ENCODE data around the gene HOMEZ.
"Not testable (repeated sequence)": the region's sequence is repeated elsewhere in the genome, so short reads cannot be mapped to it uniquely, and the experiment has no call there.

HOMEZ gene, protein sequence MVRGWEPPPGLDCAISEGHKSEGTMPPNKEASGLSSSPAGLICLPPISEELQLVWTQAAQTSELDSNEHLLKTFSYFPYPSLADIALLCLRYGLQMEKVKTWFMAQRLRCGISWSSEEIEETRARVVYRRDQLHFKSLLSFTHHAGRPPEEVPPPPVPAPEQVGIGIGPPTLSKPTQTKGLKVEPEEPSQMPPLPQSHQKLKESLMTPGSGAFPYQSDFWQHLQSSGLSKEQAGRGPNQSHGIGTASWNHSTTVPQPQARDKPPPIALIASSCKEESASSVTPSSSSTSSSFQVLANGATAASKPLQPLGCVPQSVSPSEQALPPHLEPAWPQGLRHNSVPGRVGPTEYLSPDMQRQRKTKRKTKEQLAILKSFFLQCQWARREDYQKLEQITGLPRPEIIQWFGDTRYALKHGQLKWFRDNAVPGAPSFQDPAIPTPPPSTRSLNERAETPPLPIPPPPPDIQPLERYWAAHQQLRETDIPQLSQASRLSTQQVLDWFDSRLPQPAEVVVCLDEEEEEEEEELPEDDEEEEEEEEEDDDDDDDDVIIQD

DNA sequence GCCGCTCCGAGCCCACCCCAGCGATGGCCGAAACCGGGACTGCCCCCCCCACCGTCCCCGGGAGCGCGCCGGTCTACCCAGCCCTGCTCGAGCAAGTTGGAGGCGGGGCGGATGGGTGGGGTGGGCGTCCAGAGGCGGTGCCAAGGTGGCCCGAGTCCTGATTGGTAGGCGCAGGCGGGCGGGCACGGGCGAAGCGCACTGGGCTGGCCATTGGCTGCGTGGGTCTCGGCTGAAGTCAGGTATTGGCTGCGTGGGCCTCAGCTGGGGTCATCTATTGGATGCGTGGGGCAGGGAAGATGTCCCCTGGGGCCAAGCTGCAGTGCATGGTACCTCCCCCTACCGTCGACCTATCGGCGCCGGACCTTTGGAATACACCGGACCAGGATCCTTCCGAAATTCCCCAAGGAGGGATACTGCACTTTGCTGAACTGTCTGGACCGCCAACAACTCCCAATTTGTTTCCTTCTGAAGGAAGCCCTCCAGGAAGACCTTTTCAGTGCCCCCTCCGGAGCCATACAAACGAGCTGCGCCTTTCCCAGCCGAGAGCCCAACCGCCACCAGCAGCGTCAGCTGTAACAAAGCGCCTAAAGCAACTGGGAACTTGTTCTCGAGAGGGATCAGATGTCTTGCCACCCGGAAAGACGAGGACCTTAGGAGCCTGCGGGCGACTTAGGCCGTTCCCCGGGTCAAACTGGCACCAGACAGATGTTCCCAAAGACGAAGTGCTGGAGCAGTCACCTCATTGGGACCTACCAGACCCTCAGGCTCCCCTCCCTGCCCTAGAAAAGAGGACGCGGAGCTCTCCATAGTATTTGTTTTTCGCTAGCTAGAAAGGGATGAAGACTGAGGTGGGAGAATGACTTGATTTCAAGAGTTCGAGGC, at the start of gene HOMEZ:
HOMEZ (minus strand) TSS at position 113 of the 882 bp plus-strand sequence. CDS start 180 bp downstream, outside the sequence.
- DNase-seq: peak; percentile 91 to 98 (median 94)

DNA sequence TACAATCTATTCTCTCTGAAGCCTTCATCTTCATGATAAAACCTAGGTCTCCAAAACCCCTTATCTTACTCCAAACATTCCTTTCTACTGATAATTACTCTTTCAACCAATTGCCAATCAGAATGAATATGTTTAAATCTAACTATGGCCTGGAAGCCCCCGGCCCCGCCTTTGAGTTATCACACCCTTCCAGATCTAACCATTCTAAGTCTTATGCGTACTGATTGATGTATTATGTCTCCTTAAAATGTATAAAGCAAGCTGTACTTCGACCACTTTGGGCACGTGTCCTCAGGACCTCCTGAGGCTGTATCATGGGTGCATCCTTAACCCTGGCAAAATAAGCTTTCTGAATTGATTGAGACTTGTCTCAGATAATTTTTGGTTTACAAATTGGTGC, 49.7 kb upstream of the HOMEZ start:
- DNase-seq: no peak

DNA sequence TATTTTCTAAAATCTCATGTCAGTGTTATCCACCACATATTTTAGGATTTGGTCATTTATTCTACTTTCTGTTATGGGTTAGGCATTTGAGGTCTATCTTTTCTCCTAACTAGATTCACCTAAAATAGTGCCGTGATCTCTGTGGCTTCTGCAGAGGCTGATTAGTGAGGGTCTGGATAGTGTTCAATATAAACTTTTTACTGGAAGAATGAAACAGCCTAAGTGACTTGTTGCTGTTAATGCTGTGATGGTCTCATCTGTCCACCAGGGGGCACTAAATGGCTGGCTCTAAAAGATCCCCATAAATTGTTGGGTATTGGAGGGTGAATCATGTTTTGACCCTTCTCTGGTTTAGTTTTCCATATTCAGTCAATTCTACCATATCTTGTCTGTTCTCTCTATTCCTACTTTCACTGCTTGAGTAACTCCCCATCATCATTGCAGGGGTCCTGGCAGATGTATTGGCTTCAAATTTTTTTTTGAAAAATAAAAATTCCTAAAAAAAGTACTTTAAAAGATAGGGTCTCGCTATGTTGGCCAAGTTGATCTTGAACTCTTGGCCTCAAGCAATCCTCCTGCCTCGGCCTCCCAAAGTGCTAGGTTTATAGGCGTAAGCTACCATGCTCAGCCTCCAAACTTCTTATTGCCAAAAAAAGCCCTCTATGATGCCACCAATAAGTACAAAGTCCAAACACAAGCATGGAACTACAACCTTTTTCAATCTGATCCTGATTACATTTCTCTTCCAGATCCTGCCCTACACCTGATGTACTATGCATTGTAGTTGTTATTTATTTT, 42.2 kb upstream of the HOMEZ start:
- DNase-seq: peak in 2 of 4 experiments; percentile 9 to 38

DNA sequence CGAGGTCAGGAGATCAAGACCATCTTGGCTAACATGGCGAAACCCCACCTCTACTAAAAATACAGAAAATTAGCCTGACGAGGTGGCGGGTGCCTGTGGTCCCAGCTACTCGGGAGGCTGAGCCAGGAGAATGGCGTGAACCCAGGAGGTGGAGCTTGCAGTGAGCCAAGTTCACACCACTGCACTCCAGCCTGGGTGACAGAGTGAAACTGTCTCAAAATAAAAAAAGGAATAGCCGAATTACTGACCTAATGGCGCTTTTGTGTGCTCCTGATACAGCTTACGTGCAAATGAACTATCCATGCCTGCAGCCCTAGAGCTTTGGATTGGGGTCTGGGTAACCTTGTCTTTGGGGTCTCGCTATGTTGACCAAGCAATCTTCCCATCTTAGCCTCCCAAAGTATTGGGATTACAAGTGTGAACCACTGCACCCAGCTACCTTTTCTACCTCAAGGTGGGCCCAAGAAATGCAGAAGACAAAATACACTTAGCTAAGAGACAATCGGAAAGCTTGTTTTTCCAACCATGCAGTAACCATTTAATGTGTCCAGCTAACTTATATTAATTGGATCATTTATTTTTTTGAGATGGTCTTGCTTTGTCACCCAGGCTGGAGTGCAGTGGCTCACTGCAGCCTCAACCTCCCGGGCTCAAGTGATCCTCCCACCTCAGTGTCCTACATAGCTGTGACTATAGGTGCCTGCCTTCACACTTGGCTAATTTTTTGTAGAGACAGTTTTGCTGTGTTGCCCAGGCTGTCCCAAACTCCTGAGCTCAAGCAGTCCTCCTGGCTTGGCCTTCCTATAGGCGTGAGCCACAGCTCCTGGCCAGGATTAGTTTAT, 40.8 kb upstream of the HOMEZ start:
- DNase-seq: no peak

DNA sequence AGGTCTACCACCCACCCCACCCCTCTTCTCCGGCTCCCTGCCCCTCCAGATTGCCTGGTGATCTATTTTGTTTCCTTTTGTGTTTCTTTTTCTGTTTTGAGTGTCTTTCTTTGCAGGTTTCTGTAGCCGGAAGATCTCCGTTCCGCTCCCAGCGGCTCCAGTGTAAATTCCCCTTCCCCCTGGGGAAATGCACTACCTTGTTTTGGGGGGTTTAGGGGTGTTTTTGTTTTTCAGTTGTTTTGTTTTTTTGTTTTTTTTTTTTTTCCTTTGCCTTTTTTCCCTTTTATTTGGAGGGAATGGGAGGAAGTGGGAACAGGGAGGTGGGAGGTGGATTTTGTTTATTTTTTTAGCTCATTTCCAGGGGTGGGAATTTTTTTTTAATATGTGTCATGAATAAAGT, 39.8 kb upstream of the HOMEZ start:
- DNase-seq: not testable (repeated sequence)

DNA sequence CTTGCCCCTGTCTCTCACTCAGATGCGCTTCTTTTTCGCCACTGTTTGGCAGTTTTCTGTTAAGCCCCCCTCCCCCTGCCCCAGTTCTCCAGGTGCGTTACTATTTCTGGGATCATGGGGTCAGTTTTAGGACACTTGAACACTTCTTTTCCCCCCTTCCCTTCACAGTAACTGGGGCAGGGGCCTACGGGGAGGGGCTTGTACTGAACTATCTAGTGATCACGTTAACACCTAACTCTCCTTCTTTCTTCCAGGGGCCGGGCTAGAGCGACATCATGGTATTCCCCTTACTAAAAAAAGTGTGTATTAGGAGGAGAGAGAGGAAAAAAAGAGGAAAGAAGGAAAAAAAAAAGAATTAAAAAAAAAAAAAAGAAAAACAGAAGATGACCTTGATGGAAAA, 39.1 kb upstream of the HOMEZ start:
- DNase-seq: no peak

GRCh38 chr14:23324455-23324846, 38.5 kb upstream of the HOMEZ start:
- no peak for DNase-seq

GRCh38 chr14:23323838-23324454, 38.0 kb upstream of the HOMEZ start:
- no peak for DNase-seq

DNA sequence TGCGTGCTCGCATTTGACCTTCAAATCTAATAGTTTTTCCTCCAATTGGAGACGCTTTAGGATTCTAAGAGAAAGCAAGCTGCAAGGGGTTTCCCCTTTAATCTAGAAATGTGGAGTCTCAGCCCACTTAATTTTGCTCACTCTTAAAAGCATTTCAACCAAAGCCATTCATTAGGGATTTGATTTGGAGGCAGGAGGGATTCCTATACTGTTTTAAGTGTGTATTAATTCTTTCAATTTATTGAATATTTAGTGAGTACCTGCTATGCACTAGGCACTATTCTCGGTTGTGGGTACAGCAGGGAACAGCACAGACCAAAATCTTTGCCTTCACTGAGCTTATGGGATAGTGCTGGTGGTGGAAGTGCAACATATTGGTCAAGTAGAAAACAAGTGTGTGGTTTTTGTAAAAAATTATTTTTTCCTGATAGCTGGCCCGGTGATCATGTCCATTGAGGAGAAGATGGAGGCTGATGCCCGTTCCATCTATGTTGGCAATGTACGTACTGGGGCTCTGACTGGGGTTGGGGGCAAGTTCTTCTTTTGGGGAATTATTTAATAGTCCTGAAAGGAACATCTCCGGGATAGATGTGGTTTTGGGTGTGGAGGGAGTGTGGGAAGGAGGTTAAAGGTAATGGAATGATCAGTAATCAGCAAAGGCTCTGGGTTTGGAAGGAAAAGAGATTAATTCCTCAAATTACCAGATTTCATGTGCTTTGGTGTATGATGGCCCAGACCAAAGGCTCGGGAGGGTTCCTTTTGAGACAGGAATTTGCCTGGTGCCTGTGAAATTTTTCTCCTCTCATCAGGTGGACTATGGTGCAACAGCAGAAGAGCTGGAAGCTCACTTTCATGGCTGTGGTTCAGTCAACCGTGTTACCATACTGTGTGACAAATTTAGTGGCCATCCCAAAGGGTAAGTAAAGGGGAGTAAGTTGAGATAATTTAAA, 36.9 kb upstream of the HOMEZ start:
- DNase-seq: no peak

GRCh38 chr14:23321572-23322547, 35.9 kb upstream of the HOMEZ start:
- peak in 2 of 4 experiments; percentile 20 to 29 for DNase-seq

- peak; percentile 94 to 100 (median 96) for DNase-seq
These were observed 34.9 kb upstream of the HOMEZ start, which contains the start of gene PABPN1 for GRCh38 chr14:23320584-23321571. PABPN1 (plus strand) TSS chr14:23321457; CDS start chr14:23321470, 13 bp downstream.

DNA sequence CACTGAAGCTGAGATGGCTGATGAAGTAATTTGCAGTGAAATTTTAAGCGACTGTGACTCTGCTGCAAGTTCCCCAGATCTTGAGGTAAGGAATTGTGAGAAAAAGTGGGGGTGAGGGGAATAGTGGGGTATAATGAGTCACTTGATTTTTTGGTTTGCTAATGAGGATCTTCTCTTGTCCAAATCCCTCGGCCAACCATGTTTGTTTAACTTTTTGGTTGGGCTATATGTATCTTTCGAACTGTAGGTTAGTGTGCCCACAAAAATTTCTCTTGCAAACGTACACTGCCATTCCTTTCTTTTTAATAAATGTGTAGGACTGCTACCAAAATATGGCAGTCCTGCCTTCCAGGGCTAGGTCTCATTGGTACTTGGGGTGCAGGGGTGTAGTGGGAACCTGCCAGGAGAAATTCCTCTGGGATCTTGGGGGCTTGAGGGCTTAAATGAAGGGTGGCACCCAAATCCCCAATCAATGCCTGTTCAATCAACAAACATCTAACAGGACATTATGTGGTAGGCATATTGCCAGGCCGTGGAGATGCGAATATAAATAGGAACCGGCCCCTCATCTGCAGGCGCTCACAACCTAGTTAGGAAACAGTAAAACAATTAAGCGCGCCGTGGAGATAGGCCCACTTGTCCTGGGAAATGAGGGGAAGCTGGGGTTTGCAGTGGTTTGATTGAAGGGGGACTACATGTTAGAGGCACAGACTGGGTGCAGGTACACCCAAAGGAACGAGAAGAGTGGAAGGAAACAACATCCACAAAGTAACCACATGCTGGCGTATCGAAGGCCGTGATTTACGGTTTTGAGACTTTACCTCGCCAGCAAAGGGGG, 34.0 kb upstream of the HOMEZ start:
- no peak for DNase-seq

GRCh38 chr14:23316300-23316699, 30.4 kb upstream of the HOMEZ start:
- no peak for DNase-seq

DNA sequence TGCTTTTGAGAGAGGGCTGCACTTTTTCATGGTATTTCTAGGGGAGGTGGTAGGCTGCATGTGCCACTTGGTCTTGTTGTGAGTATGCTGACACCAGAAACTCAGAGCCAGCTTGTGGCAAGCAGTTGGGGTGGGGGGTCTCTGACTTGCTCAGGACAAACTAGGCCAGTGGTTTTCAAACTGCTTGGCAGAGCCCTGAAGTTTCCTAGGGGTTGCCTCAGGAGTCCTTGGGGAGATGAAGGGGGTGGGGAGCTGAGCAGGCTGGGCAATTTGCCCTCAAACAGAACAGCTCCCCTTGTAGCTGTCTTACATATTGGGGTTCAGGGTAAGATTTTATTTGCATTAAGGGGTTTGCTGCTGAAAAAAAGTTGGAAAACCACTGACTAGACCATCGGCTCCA, 24.6 kb upstream of the HOMEZ start:
- no peak for DNase-seq

- no peak for DNase-seq
These were observed 23.0 kb upstream of the HOMEZ start for GRCh38 chr14:23308721-23309445.

Measured in activated naive CD4-positive, alpha-beta T cell (primary cell).